Testis (tissue), 2 donors: ENCODE results near the gene PCSK5.

Source experiments
- CTCF ChIP-seq, 3 experiments: fragments of 450-650 bp in 2 of 3; fragments of 200-600 bp in 1 of 3; sonication (generic) in 1 of 3; IDR thresholded peaks; one replicate each; pipeline ENCODE4 v1.5.1; 2016 to 2019; ENCODE audit warnings: antibody characterized with exemption in 3 of 3, mild to moderate bottlenecking in 2 of 3, moderate library complexity in 1 of 3
- POLR2A ChIP-seq: fragments of 450-650 bp; IDR thresholded peaks from one replicate; pipeline ENCODE4 v1.6.1; 2017; ENCODE audit warnings: antibody characterized with exemption, mild to moderate bottlenecking, moderate library complexity

GRCh38 chr9:76219560-76220151 is 329.2 kb downstream of the PCSK5 start:
- TF ChIP-seq CTCF (IDR thresholded peaks at IDR 0.05): peak in 2 of 3 experiments; percentile 25 to 26
- no peak for TF ChIP-seq POLR2A
